GM19099 (cell line): ENCODE measurements around the gene MIS12.

ENCODE experiments used
- POLR2A ChIP-seq: IDR thresholded peaks from 3 replicates; pipeline ENCODE4 v1.6.1; 2011; ENCODE audit warnings: low read depth; ENCODE audit not compliant: insufficient read length; ENCODE audit errors: extremely low read depth

Gene MIS12, protein sequence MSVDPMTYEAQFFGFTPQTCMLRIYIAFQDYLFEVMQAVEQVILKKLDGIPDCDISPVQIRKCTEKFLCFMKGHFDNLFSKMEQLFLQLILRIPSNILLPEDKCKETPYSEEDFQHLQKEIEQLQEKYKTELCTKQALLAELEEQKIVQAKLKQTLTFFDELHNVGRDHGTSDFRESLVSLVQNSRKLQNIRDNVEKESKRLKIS

DNA sequence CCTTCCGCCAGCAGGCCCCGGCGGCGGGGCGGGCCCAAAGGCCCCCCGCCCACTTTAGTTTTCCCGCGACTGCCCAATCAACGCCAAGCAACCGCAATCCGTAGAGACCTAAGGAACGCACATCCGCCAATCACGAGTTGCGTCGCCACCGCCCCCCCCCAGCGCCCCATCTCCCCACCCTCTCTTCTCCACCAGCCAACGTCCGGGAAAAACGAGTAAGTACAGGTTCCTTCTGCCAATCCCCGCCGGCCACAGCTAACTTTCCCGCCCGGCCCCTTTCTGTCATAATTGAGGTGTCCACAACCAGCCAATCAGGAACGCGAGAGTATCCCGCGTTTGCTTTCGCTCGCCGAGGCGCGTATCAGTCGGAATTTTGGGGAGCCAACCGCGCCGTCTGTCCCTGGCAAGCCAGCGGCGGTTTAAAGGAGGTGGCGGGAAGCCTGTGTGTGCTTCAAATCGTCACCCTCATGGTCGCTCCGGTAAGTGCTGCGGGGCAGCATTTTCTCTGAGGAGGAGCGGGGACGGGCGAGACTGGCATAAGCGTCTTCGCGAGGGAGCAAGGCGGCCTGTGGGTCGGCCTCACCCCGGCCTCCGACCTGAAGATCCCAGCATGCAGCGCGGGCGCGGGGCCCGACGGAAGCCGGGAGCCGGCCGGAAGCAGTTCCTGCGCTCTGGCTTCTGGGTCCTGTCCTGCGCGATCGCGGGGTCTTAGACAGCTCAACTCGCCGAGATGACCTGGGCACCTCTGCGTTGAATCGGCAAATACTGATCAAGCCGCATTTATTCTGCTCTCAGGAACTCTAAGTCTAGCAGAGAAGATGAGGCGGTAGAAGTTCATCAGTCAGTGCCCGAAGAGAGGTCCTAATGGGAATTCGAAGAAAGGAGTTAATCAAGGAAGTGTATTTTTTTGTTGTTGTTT lies at the start of gene MIS12:
TSS of gene MIS12 (plus strand) at position 361 of the 919 bp plus-strand sequence. CDS start 2,297 bp downstream, outside the sequence.
- TF ChIP-seq POLR2A: peak; percentile 92

DNA sequence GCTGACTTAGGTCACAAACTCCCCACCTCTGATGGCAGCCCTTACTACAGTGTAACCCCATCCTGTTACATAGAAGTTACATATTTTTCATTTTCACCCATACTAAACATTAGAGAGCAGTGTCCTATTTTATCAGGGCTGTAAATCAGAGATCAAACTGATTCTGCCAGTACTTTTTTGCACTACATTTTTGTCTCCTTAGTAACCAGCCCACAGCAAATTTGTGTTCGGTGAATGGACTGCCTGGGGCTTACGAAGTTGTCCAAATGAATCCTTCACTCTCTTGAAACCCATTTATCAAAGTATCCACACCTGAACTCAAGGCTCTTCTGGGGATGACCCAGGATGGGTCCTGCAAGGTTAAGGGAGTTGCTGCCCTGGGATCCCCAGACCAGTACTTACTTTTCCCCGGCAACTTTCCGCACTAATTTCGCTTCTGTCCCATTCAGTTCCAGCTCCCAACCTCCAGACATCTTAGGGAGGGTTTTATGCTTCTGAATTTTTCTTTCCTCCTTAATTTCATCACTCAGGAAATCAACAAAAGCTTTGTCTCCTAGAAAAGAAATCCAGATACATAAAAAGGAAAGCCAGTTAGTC lies 48.5 kb upstream of the MIS12 start:
- TF ChIP-seq POLR2A: no peak

DNA sequence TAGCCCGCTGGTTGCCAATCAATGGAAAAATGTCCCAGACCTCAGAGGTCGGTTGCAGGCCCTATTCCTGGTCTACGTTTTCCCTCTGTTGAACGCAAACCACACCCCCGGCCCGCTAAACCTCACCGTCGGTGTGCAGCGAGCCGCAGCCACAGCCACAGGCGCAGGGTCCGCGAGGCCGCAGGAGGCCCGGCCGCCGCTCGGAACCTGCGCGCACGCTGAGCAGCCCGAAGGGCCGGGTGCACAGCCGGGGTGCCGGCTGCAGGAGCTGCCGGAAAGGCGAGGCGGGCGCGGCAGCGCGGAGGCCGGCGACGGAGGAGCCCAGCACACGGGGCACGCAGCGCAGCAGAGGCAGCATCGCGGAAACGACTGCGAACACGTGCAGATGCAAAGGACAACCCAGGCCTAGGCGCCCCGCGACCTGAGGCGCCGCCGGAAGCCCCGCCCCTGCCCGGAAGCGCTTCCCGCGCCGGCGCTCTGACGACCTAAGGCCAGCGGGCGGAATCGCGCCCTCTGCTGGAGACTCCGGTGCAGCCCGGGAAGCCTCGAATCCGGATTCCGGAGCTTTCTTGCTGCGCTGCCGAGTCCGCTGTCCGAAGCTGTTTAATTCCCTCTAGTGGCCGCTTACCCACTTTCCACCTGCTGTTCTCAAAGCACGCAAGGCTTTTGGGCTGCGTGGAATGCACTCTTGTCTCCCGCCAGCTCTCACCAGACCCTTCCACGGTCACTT lies 47.5 kb upstream of the MIS12 start, which contains the start of gene C1QBP:
TSS of gene C1QBP (minus strand) at position 440 of the 730 bp plus-strand sequence. CDS start at position 358, 82 bp downstream.
- TF ChIP-seq POLR2A: peak; percentile 86

DNA sequence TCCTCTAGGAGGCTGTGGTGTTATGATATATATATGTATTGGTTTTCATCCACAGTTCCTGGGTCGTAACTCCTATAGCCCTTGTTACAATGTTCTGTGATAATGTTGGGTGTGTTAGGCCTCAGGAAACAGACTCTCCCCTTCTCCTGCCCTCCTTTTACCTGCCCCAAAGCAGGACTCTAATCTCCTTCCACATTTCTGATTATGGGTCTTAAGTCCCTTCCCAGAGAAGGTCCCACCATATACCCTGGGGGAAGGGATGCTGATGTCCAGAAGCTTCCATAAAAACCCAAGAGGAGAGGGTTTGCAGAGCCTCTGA lies 47.0 kb upstream of the MIS12 start:
- no peak for TF ChIP-seq POLR2A

DNA sequence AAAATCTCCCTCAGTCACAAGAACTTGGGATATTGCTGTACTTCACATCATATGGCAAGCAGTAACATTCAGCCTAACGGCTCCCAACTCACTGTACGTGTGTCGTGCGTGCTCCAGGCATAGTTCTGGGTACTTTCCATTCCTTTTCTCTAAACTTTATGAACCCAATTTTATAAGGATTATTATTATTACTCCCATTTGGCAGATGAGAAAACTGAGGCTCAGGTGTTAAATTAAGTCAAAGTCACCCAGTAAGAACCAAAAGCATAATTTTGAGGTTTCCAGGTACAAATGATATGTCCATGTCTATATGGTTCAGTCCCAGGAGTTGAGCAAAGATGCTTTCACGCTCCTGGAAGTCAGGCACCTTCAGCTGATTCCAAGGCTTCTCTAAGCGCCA lies 42.6 kb upstream of the MIS12 start:
- no peak for TF ChIP-seq POLR2A

DNA sequence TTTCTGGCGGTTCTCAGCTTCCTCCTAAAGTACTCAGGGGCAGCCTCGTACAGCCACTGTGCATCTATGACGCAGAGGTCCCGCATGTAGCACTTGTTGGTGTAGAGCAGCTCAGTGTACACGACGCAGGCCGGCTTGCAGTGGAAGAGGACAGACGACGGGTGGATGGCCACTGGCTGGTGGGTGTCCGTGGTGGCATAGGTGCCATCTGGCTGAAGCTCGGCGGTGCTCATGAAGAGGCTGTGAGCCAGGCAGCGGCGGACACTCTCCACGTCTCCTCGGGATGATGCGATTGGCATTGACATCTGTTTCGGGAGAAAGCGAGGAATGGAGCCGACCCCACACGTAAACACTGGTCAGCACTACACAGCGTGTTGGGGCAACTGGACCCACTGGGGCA lies 42.2 kb upstream of the MIS12 start:
- TF ChIP-seq POLR2A: no peak

DNA sequence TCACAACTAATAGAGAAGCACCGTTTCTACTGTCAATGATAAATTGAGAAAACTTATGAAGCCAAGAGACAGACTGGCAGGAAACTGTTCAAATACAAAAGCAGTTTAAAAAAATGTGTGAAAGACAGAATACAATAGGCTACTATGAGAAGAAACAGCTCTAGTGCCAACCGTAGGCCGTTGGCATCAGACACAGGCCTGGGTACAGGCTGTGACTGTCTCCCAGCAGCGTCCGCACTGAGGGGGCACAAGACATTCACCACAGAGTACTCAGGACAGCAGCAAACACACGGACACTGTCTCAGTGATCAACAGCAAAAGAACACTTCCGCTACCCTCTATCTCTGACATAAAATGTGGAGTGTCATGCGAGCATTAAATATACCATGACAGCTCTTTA lies 39.6 kb upstream of the MIS12 start:
- no peak for TF ChIP-seq POLR2A

DNA sequence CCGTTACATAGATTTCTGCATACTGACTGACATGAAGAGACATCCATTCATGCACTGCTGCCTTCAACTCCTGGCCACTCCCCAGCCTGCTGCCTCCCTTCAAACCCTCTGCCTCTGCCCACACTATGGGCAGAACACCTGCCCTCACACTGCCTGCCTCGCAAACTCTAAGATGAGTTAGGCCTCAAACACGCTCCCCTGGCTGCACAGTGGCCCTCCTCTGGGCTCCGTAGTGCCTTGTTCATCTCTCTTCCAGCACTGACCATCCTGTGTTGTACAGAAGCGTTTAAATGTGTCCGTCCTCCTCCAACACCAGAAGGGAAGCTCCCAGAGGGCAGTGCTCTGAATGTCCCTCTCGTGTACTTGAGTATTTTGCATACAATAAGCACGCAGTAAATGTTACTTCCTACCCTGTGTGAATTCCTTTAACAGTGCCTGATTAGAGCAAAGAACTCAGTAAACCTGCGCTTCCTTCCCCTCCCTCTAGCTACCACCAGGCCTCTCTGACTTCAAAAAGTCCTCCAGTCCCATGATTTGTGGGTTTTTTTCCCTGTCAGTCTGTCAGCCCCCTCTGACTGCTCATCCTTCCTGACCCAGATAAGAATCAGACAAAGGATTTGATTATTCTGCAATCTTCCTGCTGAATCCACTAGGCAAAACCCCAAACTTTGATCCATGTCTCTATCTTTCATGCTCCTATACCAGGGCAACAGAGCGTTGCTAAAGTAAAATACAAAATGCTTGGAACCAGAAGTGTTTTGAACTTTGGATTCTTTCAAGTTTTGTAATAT lies 21.5 kb upstream of the MIS12 start:
- no peak for TF ChIP-seq POLR2A

DNA sequence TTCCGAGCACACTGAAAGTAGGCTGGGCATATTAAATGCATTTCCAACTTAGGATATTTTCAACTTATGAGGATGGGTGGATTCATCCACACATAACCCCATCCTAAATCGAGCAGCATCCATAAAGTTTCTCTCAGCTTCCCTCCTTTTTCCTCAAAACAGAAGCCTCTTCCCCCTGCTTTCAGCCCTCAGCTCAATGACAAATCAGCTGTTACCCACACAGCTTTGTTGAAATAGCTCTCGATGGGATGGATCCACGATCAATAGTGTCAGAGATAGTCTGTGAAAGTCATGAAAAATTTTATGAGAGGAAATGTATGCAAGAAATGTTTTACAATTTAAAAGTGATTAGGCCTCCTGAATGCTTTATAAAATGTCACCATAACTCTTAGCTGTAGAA lies 20.1 kb upstream of the MIS12 start:
- TF ChIP-seq POLR2A: no peak

DNA sequence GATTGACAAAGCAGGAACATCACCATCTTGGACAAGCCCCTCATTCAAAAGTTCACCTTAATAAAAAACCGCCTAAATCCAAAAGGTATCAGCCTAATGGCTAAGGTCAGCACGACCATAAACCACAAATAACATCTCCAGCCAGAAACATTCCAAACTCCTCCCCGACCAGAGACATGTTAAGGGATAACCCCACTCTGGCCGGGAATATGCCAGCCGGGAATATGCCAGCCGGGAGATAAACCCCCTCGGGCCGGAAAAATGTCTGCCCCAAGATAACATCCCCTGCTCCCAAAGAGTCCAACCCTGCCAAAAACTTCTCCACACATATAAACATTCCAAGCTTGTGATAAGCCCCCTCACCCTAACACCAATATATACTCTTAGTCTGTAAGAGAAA lies 18.9 kb upstream of the MIS12 start:
- no peak for TF ChIP-seq POLR2A

DNA sequence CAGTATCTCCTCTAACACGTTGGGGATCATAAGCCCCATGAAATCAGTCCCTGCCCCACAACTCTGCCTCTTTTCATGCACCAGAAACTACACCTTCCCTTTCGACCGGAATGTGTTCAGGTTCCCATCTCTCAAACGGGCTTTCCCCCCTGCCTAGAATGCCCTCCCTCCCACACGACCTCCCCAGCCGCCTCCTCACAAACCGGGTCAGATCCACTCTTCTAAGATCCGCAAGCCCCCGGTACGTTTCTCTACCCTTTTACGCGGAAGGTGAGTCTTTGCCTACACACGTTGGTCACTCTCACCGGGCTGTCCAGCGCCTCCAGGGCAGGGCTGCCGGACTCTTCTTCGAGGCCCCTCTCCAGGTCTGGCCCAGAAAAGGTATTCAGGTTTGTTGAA lies 18.3 kb upstream of the MIS12 start:
- TF ChIP-seq POLR2A: no peak

DNA sequence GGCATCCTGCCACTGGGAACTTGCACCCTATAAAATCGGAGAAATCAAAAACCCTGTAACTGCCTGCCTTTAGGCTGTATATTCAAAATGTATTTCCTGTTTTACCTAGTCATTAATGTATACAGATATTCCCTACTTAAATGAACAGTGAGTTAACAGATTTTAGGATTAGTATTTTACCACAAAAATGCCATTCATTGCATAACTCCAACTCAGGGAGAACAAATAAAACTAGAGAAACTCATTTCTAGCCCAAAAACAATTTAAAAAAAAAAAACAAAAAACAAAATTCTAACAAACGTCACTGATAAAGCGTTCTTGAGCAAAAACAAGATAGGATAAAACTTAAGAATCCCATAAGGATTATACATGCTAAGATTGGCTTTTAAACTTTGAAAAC lies 13.9 kb upstream of the MIS12 start:
- TF ChIP-seq POLR2A: no peak

DNA sequence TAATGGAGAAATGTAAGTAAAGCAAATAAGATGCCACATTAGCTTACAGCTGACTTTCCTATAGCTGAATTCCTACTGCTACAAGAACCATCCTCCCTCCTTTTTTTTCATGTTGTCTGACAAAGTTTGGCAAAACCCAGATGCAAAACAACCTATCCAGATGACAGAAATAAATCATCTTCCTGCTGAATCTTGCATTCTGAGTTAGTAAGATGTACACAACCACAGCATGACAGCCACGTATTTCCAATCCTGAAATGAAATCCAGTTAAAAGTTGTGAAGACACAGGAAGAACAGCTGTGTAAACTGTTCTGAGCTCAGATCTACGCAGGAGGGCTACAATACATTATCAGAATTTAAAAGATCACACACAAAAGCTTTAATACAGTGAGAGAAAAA lies 12.5 kb upstream of the MIS12 start:
- no peak for TF ChIP-seq POLR2A

DNA sequence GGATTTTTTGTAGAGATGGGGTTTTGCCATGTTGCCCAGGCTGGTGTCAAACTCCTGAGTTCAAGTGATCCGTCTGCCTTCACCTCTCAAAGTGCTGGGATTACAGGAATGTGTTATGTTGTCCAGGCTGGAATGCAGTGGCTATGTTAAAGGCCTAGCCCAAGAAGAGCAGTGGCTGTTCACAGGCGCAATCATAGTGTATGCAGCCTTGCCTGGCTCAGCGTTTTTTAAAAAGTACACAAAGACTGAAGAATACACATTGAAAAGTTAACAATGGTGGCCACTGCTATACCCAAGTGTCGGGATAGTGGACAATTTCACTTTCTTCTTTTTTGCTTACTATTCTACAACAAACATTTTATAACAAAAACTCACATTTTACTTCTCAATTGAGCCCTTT lies 7.4 kb upstream of the MIS12 start:
- TF ChIP-seq POLR2A: no peak
